ENCODE data around the gene MRPL58.

DNA sequence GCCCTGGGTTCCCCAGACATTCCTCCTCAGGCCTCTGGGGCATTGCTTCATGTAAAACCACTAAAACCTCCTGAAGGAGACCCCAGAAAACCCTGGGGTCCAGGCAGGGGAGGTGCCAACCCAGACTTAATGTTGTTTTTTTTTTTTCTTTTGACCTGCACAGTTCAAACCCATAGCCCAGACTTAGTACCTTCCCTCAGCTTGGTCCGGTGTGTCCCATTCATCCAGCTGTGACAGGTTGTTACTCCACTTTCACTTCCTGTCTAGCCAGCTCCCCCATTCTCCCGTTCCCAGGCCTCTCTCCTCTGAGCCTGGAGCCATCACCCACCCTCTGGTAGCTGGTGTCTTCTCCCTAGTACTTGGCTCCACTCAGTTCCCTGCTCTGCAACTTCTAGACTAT is 20.2 kb upstream of the MRPL58 start:
- TF ChIP-seq CTCF (IDR thresholded peaks at IDR 0.05), result no peak
- TF ChIP-seq POLR2A (IDR thresholded peaks at IDR 0.05), result no peak
